ENCODE measurements around the gene FYCO1.

DNA sequence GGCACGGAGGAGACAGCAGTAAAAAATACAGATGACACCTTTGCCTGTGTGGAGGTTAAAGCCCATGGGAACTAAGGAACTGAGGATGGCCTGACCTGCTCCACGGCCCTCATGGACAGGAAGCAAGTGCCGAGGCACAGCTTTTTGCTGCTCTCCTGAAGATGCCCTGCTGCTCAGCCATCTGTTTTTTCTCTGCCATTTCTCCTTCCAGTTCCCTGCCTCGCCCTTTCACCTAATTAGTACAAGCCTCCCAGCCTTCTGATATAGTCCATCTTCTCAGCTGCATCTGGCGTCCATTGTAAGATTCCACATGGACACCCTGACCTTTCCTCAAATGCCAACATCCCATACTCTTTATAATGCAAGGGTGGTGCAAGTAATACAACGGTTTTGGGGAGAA is 64.1 kb downstream of the FYCO1 start:
- TF ChIP-seq EZH2 (IDR thresholded peaks at IDR 0.05; ENCODE audit: low read length, unreplicated experiment): no peak
- TF ChIP-seq, protein P1, sequence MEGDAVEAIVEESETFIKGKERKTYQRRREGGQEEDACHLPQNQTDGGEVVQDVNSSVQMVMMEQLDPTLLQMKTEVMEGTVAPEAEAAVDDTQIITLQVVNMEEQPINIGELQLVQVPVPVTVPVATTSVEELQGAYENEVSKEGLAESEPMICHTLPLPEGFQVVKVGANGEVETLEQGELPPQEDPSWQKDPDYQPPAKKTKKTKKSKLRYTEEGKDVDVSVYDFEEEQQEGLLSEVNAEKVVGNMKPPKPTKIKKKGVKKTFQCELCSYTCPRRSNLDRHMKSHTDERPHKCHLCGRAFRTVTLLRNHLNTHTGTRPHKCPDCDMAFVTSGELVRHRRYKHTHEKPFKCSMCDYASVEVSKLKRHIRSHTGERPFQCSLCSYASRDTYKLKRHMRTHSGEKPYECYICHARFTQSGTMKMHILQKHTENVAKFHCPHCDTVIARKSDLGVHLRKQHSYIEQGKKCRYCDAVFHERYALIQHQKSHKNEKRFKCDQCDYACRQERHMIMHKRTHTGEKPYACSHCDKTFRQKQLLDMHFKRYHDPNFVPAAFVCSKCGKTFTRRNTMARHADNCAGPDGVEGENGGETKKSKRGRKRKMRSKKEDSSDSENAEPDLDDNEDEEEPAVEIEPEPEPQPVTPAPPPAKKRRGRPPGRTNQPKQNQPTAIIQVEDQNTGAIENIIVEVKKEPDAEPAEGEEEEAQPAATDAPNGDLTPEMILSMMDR (conservative IDR thresholded peaks at IDR 0.05; ENCODE audit: low read depth, low read length): no peak

Measured in PC-3 (cell line).